Esophagus (tissue), 2 donors: Measurements from ENCODE around the gene TXNRD2. TPM values are rescaled to one million over a fixed set of nuclear protein-coding genes. Genes with fewer than 3 reads are reported as not detected.

Source experiments
- H3K27ac ChIP-seq, 2 donors: one replicate each; pipeline ENCODE4 v1.5.1; 2013; ENCODE audit warnings: low read depth in 2 of 2, mild to moderate bottlenecking in 2 of 2, inconsistent platforms in 1 of 2, low read length in 1 of 2, moderate library complexity in 1 of 2
- H3K27me3 ChIP-seq, 2 donors: one replicate each; pipeline ENCODE4 v1.6.1; 2013; ENCODE audit warnings: low read length in 2 of 2, control low read depth in 1 of 2, mild to moderate bottlenecking in 1 of 2; ENCODE audit not compliant: insufficient read depth in 2 of 2, control insufficient read depth in 1 of 2
- H3K36me3 ChIP-seq, 2 donors: one replicate each; pipeline ENCODE4 v1.6.1; 2013; ENCODE audit warnings: low read length in 1 of 2; ENCODE audit not compliant: control insufficient read depth in 2 of 2, insufficient read depth in 2 of 2
- H3K4me1 ChIP-seq, 2 donors: one replicate each; pipeline ENCODE4 v1.6.1; 2013; ENCODE audit warnings: low read length in 1 of 2; ENCODE audit not compliant: control insufficient read depth in 2 of 2, insufficient read depth in 2 of 2
- H3K4me3 ChIP-seq, 2 donors: one replicate each; pipeline ENCODE4 v1.5.1; 2013; ENCODE audit warnings: low read length in 2 of 2, mild to moderate bottlenecking in 2 of 2, low read depth in 1 of 2, moderate library complexity in 1 of 2
- H3K9me3 ChIP-seq, 2 donors: one replicate each; pipeline ENCODE4 v1.6.1; 2013; ENCODE audit warnings: mild to moderate bottlenecking in 2 of 2, low read depth in 1 of 2, low read length in 1 of 2, moderate library complexity in 1 of 2; ENCODE audit not compliant: control insufficient read depth in 2 of 2, insufficient read depth in 1 of 2
- WGBS, 2 donors: extraction: QIAGEN DNeasy Blood & Tissue Kit; methylation state at CpG; one replicate each; pipeline ENCODE4 v1.1.7; 2013; 5-methylcytosine and 5-hydroxymethylcytosine counted together
- polyA plus RNA-seq, 2 donors: library from polyadenylated mRNA; stranded (reverse); fragments of 200-250 nt; gene quantifications; one replicate each; pipeline ENCODE4 v1.2.3, GENCODE V29; 2013
- donor health status: healthy with polysubstance abuse.
- donor health status: Bipolar disorder and iron deficiency.

Gene TXNRD2
- polyA plus RNA-seq, 2 donors, result 9.6 to 20.6 TPM

GRCh38 chr22:19973551-19974267, 32.1 kb upstream of the TXNRD2 start:
- 92% methylated on average over 45 to 46 of the region's 46 CpGs for WGBS, 2 donors
- Histone ChIP-seq H3K4me3 (no peak overlapping the region), H3K9me3 (no peaks in the 10 kb centered on the region), H3K27ac (no peak overlapping the region), H3K27me3 (no peaks in the 10 kb centered on the region), H3K4me1 (peaks cover 6 to 8% of the 10 kb centered on the region in 2 donors), H3K36me3 (peaks cover 0 to 8% of the 10 kb centered on the region in 2 donors)

GRCh38 chr22:19972652-19973550, 31.3 kb upstream of the TXNRD2 start:
- H3K27ac ChIP-seq, result no peak overlapping the region
- H3K36me3 ChIP-seq, result peaks cover 8% of the 10 kb centered on the region in 2 donors
- no peaks in the 10 kb centered on the region for H3K9me3 ChIP-seq
- H3K27me3 ChIP-seq, result no peaks in the 10 kb centered on the region
- no peak overlapping the region for H3K4me3 ChIP-seq
- H3K4me1 ChIP-seq, result peaks cover 6 to 7% of the 10 kb centered on the region in 2 donors
- WGBS, 2 donors, result 91 to 92% methylated on average over 50 of the region's 50 CpGs

GRCh38 chr22:19972251-19972650, 30.6 kb upstream of the TXNRD2 start:
- H3K36me3 ChIP-seq, result peaks cover 8 to 13% of the 10 kb centered on the region in 2 donors
- WGBS, 2 donors, result 83 to 88% methylated on average over 9 of the region's 9 CpGs
- H3K27me3 ChIP-seq, result no peaks in the 10 kb centered on the region
- H3K4me3 ChIP-seq, result no peak overlapping the region
- no peaks in the 10 kb centered on the region for H3K9me3 ChIP-seq
- peaks cover under 1 to 2% of the 10 kb centered on the region in 2 donors for H3K4me1 ChIP-seq
- no peak overlapping the region for H3K27ac ChIP-seq

- WGBS, 2 donors, result 65 to 69% methylated on average over 28 of the region's 28 CpGs
- H3K4me1 ChIP-seq, result no peaks in the 10 kb centered on the region
- H3K4me3 ChIP-seq, result no peak overlapping the region
- peaks cover 8 to 18% of the 10 kb centered on the region in 2 donors for H3K36me3 ChIP-seq
- H3K27me3 ChIP-seq, result no peaks in the 10 kb centered on the region
- no peak overlapping the region for H3K27ac ChIP-seq
- H3K9me3 ChIP-seq, result no peaks in the 10 kb centered on the region
These were observed 29.9 kb upstream of the TXNRD2 start for GRCh38 chr22:19971276-19972124.

- Histone ChIP-seq H3K4me3 (no peak overlapping the region), H3K36me3 (peaks cover 8 to 18% of the 10 kb centered on the region in 2 donors), H3K9me3 (no peaks in the 10 kb centered on the region), H3K27ac (no peak overlapping the region), H3K27me3 (no peaks in the 10 kb centered on the region), H3K4me1 (no peaks in the 10 kb centered on the region)
- WGBS, 2 donors, result 50 to 53% methylated on average over 25 of the region's 25 CpGs
These were observed 29.1 kb upstream of the TXNRD2 start for GRCh38 chr22:19970479-19971275.

- 71 to 73% methylated on average over 9 of the region's 9 CpGs for WGBS, 2 donors
- H3K36me3 ChIP-seq, result peaks cover 8 to 18% of the 10 kb centered on the region in 2 donors
- H3K27ac ChIP-seq, result no peak overlapping the region
These were observed 28.4 kb upstream of the TXNRD2 start for GRCh38 chr22:19970031-19970478.

GRCh38 chr22:19969141-19969928, 27.7 kb upstream of the TXNRD2 start:
- H3K9me3 ChIP-seq, result no peaks in the 10 kb centered on the region
- H3K4me1 ChIP-seq, result peaks cover 0 to under 1% of the 10 kb centered on the region in 2 donors
- no peaks in the 10 kb centered on the region for H3K27me3 ChIP-seq
- 73 to 82% methylated on average over 11 of the region's 11 CpGs for WGBS, 2 donors
- H3K4me3 ChIP-seq, result no peak overlapping the region
- H3K27ac ChIP-seq, result no peak overlapping the region
- peaks cover 8 to 25% of the 10 kb centered on the region in 2 donors for H3K36me3 ChIP-seq

More at GRCh38 chr22:19970031-19970478, 28.4 kb upstream of the TXNRD2 start:
- Histone ChIP-seq H3K4me1 (no peaks in the 10 kb centered on the region), H3K4me3 (no peak overlapping the region), H3K27me3 (no peaks in the 10 kb centered on the region), H3K9me3 (no peaks in the 10 kb centered on the region)

- WGBS, 2 donors, result 74 to 79% methylated on average over 18 of the region's 18 CpGs
- H3K4me3 ChIP-seq, result no peak overlapping the region
- H3K9me3 ChIP-seq, result no peaks in the 10 kb centered on the region
- H3K4me1 ChIP-seq, result peaks cover 0 to 9% of the 10 kb centered on the region in 2 donors
- H3K36me3 ChIP-seq, result peaks cover 8 to 33% of the 10 kb centered on the region in 2 donors
- no peaks in the 10 kb centered on the region for H3K27me3 ChIP-seq
- H3K27ac ChIP-seq, result no peak overlapping the region
These were observed 26.9 kb upstream of the TXNRD2 start for GRCh38 chr22:19968450-19968891.
